Ascending aorta (tissue), 2 donors: ENCODE measurements around the gene TMEM63B. TPM values are rescaled to one million over a fixed set of nuclear protein-coding genes. Genes with fewer than 3 reads are reported as not detected.

Experiments
- DNase-seq, 2 donors: peaks; one replicate each; pipeline ENCODE4 v3.0.0-alpha.2; 2019; ENCODE audit warnings: low spot score in 2 of 2
- H3K27ac ChIP-seq, 2 donors: fragments of 200-600 bp; sonication (generic); one replicate each; pipeline ENCODE4 v1.5.1; 2016 to 2017; ENCODE audit warnings: mild to moderate bottlenecking in 1 of 2
- H3K27me3 ChIP-seq: fragments of 200-600 bp; sonication (generic); one replicate; pipeline ENCODE4 v1.5.1; 2017
- H3K36me3 ChIP-seq, 2 donors: fragments of 200-600 bp; sonication (generic); one replicate each; pipeline ENCODE4 v1.5.1; 2016
- H3K4me1 ChIP-seq, 2 donors: fragments of 200-600 bp; sonication (generic); one replicate each; pipeline ENCODE4 v1.5.1; 2016 to 2017; ENCODE audit warnings: mild to moderate bottlenecking in 1 of 2
- H3K4me3 ChIP-seq, 2 donors: fragments of 200-600 bp; sonication (generic); one replicate each; pipeline ENCODE4 v1.5.1; 2016 to 2017; ENCODE audit warnings: mild to moderate bottlenecking in 1 of 2
- H3K9me3 ChIP-seq, 2 donors: fragments of 200-600 bp; sonication (generic); one replicate each; pipeline ENCODE4 v1.5.1; 2016
- CTCF ChIP-seq, 3 experiments: fragments of 200-600 bp in 2 of 3; fragments of 450-650 bp in 1 of 3; sonication (generic) in 2 of 3; IDR thresholded peaks; one replicate each; pipeline ENCODE4 v1.5.1; 2016 to 2019; ENCODE audit warnings: antibody characterized with exemption in 3 of 3, mild to moderate bottlenecking in 1 of 3, moderate library complexity in 1 of 3
- intact Hi-C: fragments of 100-400 bp; cut with DNase I; formaldehyde crosslinking; loops from one replicate; pipeline ENCODE4 v1.15.1; 2023
- total RNA-seq: library from RNA; depleted of rRNA; stranded (reverse); fragments of >200 nt; gene quantifications from one replicate; pipeline ENCODE4 v1.1.0, GENCODE V29; 2016

TMEM63B gene
- total RNA-seq, 1 donor from 2014 or later = 9.6 TPM

GRCh38 chr6:44102527-44102926 is 24.8 kb upstream of the TMEM63B start:
- intact Hi-C loops = no loop called here
- Histone ChIP-seq H3K36me3 (peaks cover 0 to 14% of the 10 kb centered on the region in 2 donors), H3K4me3 (no peak overlapping the region), H3K27me3 (no peaks in the 10 kb centered on the region), H3K27ac (no peak overlapping the region), H3K9me3 (no peaks in the 10 kb centered on the region), H3K4me1 (no peaks in the 10 kb centered on the region)
- DNase-seq = no peak
- no peak for TF ChIP-seq CTCF (IDR thresholded peaks at IDR 0.05)

GRCh38 chr6:44104481-44105021 is 22.8 kb upstream of the TMEM63B start:
- Histone ChIP-seq H3K9me3 (no peaks in the 10 kb centered on the region), H3K27me3 (no peaks in the 10 kb centered on the region), H3K4me3 (no peak overlapping the region), H3K27ac (no peak overlapping the region), H3K36me3 (peaks cover 5 to 20% of the 10 kb centered on the region in 2 donors), H3K4me1 (no peaks in the 10 kb centered on the region)
- TF ChIP-seq CTCF (IDR thresholded peaks at IDR 0.05) = no peak
- intact Hi-C loops = no loop called here
- no peak for DNase-seq

GRCh38 chr6:44105146-44105545 is 22.2 kb upstream of the TMEM63B start:
- Histone ChIP-seq H3K36me3 (peaks cover 5 to 25% of the 10 kb centered on the region in 2 donors), H3K27ac (no peak overlapping the region)
- no peak for DNase-seq

GRCh38 chr6:44105993-44106740 is 21.2 kb upstream of the TMEM63B start:
- Histone ChIP-seq H3K27me3 (no peaks in the 10 kb centered on the region), H3K4me1 (no peaks in the 10 kb centered on the region), H3K9me3 (no peaks in the 10 kb centered on the region), H3K36me3 (peaks cover 5 to 34% of the 10 kb centered on the region in 2 donors), H3K4me3 (no peak overlapping the region), H3K27ac (no peak overlapping the region)
- intact Hi-C loops = no loop called here
- DNase-seq = no peak
- TF ChIP-seq CTCF (IDR thresholded peaks at IDR 0.05) = no peak

More at GRCh38 chr6:44105146-44105545, 22.2 kb upstream of the TMEM63B start:
- H3K4me1 ChIP-seq = no peaks in the 10 kb centered on the region
- intact Hi-C loops = no loop called here
- no peaks in the 10 kb centered on the region for H3K27me3 ChIP-seq
- H3K9me3 ChIP-seq = no peaks in the 10 kb centered on the region
- no peak overlapping the region for H3K4me3 ChIP-seq
- no peak for TF ChIP-seq CTCF (IDR thresholded peaks at IDR 0.05)

- TF ChIP-seq CTCF (IDR thresholded peaks at IDR 0.05) = no peak
- intact Hi-C loops = no loop called here
- peaks cover 14 to 43% of the 10 kb centered on the region in 2 donors for H3K36me3 ChIP-seq
These were observed 20.3 kb upstream of the TMEM63B start for GRCh38 chr6:44107017-44107416.

More at GRCh38 chr6:44107017-44107416, 20.3 kb upstream of the TMEM63B start:
- no peak for DNase-seq
- no peaks in the 10 kb centered on the region for H3K9me3 ChIP-seq
- H3K4me3 ChIP-seq = no peak overlapping the region
- H3K27ac ChIP-seq = no peak overlapping the region
- H3K27me3 ChIP-seq = no peaks in the 10 kb centered on the region
- H3K4me1 ChIP-seq = no peaks in the 10 kb centered on the region
